ENCODE data around the gene PITPNC1.

DNA sequence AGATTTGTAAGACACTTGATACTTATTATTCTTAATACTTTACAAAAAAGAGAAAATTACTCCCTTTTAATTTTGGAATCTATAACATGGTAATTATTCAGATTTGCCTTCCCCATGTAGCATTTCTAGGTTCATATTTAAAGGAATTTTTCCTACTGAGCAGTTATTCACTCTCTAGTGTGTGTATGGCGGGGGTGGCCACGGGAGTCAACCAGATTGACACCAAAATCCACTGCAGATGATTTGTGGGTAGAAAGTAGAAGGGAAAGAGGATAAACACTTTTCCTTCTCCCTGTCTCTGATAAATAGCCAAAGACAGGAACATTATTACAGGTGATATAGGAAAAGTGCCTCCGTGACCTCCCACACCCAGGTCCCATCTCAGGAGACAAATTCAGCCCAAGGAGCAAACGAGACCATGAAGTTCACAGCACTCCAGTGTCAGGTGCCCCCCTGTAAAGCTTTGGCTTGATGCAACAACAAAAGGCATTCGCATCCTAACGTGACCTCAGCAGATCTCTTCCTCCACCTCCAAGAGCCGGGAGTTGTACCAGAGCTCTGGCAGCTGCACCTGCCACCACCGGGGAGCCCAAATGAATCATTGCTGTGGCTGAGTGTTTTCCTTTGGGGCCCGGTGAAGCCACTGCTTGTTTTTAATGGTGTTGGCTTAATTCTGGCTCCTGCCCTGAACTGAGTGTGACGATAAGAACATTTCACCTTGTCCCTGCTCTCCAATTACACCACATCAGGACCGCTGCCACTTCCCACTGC, 248.0 kb downstream of the PITPNC1 start:
- TF ChIP-seq, protein P1, sequence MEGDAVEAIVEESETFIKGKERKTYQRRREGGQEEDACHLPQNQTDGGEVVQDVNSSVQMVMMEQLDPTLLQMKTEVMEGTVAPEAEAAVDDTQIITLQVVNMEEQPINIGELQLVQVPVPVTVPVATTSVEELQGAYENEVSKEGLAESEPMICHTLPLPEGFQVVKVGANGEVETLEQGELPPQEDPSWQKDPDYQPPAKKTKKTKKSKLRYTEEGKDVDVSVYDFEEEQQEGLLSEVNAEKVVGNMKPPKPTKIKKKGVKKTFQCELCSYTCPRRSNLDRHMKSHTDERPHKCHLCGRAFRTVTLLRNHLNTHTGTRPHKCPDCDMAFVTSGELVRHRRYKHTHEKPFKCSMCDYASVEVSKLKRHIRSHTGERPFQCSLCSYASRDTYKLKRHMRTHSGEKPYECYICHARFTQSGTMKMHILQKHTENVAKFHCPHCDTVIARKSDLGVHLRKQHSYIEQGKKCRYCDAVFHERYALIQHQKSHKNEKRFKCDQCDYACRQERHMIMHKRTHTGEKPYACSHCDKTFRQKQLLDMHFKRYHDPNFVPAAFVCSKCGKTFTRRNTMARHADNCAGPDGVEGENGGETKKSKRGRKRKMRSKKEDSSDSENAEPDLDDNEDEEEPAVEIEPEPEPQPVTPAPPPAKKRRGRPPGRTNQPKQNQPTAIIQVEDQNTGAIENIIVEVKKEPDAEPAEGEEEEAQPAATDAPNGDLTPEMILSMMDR (conservative IDR thresholded peaks at IDR 0.05 in 1 of 2, IDR thresholded peaks at IDR 0.05 in 1 of 2; ENCODE audit: low read depth in 1 of 2, low read length in 2 of 2), result no peak
- TF ChIP-seq EZH2 (IDR thresholded peaks at IDR 0.05; ENCODE audit: low read length, missing control alignments), result no peak

Data from fibroblast of lung (primary cell).